HepG2 (cell line): Measurements from ENCODE around the gene THSD4. TPM values are rescaled to one million over a fixed set of nuclear protein-coding genes. Genes with fewer than 3 reads are reported as not detected.

Experiments used
- ATAC-seq: fragments of 200-7000 bp; cut with Tn5 transposase; 3 replicates; pipeline ENCODE4 v1.9.1; 2020; ENCODE audit warnings: mild to moderate bottlenecking, moderate library complexity
- BruUV-seq: library from RNA; stranded (reverse); fragments of 400-500 nt; replicated peaks from 2 replicates; lab custom pipeline; 2021; lab: Mats Ljungman, UMichigan
- CTCF ChIA-PET: fragments of 300-600 bp; formaldehyde crosslinking; extraction: SDS; loops from one replicate; lab custom pipeline; 2021; ENCODE audit warnings: low total read pairs, inconsistent platforms, low intra/inter-chr PET ratio; lab: Yijun Ruan, JAX
- POLR2A ChIA-PET: fragments of 350-600 bp; sonication (Branson Sonifier 250); formaldehyde crosslinking; loops from one replicate; lab custom pipeline; 2020; ENCODE audit warnings: antibody characterized with exemption, inconsistent platforms; lab: Yijun Ruan, JAX
- DNase-seq: peaks from one replicate; pipeline ENCODE4 v3.0.0-alpha.2; 2015; ENCODE audit warnings: low spot score
- FAIRE-seq: peaks from 3 replicates; lab custom pipeline; 2011; peaks lifted over from hg19 to GRCh38; lab: Jason Lieb, UNC
- H2AFZ ChIP-seq: one replicate; pipeline ENCODE4 v1.6.1; 2011; ENCODE audit warnings: low read length, inconsistent platforms
- H3K27ac ChIP-seq: fragments of 300-600 bp; 3 replicates; pipeline ENCODE4 v1.8.0; 2011; ENCODE audit warnings: mixed run types, mild to moderate bottlenecking, mixed read lengths, low read length, inconsistent platforms; ENCODE audit not compliant: insufficient read depth; ENCODE audit errors: extremely low read length
- H3K27me3 ChIP-seq, 2 experiments: fragments of 200-600 bp in 1 of 2; 2 replicates in 1 of 2; 3 replicates in 1 of 2; pipeline versions ENCODE4 v1.6.0 to v1.8.0; 2011; ENCODE audit warnings: low read length in 2 of 2, mild to moderate bottlenecking in 2 of 2, moderate library complexity in 2 of 2, inconsistent platforms in 1 of 2; ENCODE audit not compliant: insufficient read depth in 2 of 2, control insufficient read depth in 1 of 2
- H3K36me3 ChIP-seq, 2 experiments: fragments of 200-600 bp in 1 of 2; replicated peaks in 1 of 2; 2 replicates in 1 of 2; 3 replicates in 1 of 2; pipeline versions ENCODE4 v1.5.1 to v1.8.0; 2011; ENCODE audit warnings: low read length in 2 of 2, inconsistent platforms in 1 of 2; ENCODE audit not compliant: insufficient read depth in 2 of 2, control insufficient read depth in 1 of 2
- H3K4me1 ChIP-seq: 2 replicates; pipeline ENCODE4 v1.5.1; 2012; ENCODE audit warnings: low read length, inconsistent platforms; ENCODE audit not compliant: insufficient read depth
- H3K4me2 ChIP-seq: 2 replicates; pipeline ENCODE4 v1.6.0; 2011; ENCODE audit warnings: low read depth, low read length, inconsistent platforms
- H3K4me3 ChIP-seq, 3 experiments: fragments of 200-600 bp in 1 of 3; sonication (generic), shearing (Covaris generic) in 1 of 3; replicated peaks in 1 of 3; 2 replicates each; pipeline ENCODE4 v1.5.1; 2011 to 2016; ENCODE audit warnings: low read length in 3 of 3, inconsistent platforms in 2 of 3, low read depth in 2 of 3, mild to moderate bottlenecking in 2 of 3, control low read depth in 1 of 3, mixed read lengths in 1 of 3; ENCODE audit not compliant: insufficient read depth in 1 of 3
- H3K79me2 ChIP-seq: one replicate; pipeline ENCODE4 v1.6.1; 2011; ENCODE audit warnings: low read length, inconsistent platforms; ENCODE audit not compliant: insufficient read depth
- H3K9ac ChIP-seq: 2 replicates; pipeline ENCODE4 v1.6.0; 2011; ENCODE audit warnings: mild to moderate bottlenecking, low read depth, low read length, inconsistent platforms; ENCODE audit not compliant: insufficient read depth
- H3K9me3 ChIP-seq: 2 replicates; pipeline ENCODE4 v1.5.1; 2012; ENCODE audit warnings: mild to moderate bottlenecking, low read length
- H4K20me1 ChIP-seq: 2 replicates; pipeline ENCODE4 v1.6.0; 2011; ENCODE audit warnings: inconsistent platforms, mild to moderate bottlenecking, low read length, moderate library complexity; ENCODE audit not compliant: insufficient read depth
- ARHGAP35 ChIP-seq: sonication (generic); formaldehyde crosslinking; IDR thresholded peaks from 2 replicates; pipeline ENCODE4 v1.9.0; 2022; ENCODE audit warnings: mild to moderate bottlenecking, inconsistent platforms, moderate library complexity, missing genetic modification reagents, borderline replicate concordance
- ARID4A ChIP-seq: sonication (generic); formaldehyde crosslinking; IDR thresholded peaks from 2 replicates; pipeline ENCODE4 v1.5.0; 2020; ENCODE audit warnings: mild to moderate bottlenecking, missing genetic modification reagents, borderline replicate concordance
- ATF7 ChIP-seq, 2 experiments: fragments of 450-650 bp in 1 of 2; sonication (generic) in 1 of 2; formaldehyde crosslinking in 1 of 2; IDR thresholded peaks; 2 replicates each; pipeline versions ENCODE4 v1.4.0 to v1.6.1; 2016 to 2020; ENCODE audit warnings: antibody characterized with exemption in 1 of 2, mild to moderate bottlenecking in 1 of 2, missing genetic modification reagents in 1 of 2
- BATF2 ChIP-seq: sonication (generic); formaldehyde crosslinking; IDR thresholded peaks from 2 replicates; pipeline ENCODE4 v1.8.0; 2022; ENCODE audit warnings: mild to moderate bottlenecking, missing genetic modification reagents, moderate library complexity
- BRD4 ChIP-seq: sonication (generic); formaldehyde crosslinking; IDR thresholded peaks from 2 replicates; pipeline ENCODE4 v1.4.0; 2020; ENCODE audit warnings: missing genetic modification reagents
- HCFC1 ChIP-seq: fragments of 150-350 bp; IDR thresholded peaks from 2 replicates; pipeline ENCODE4 v1.6.1; 2014; ENCODE audit warnings: low read depth, low read length
- MAFK ChIP-seq, 2 experiments: IDR thresholded peaks in 1 of 2; conservative IDR thresholded peaks in 1 of 2; 2 replicates each; pipeline ENCODE4 v1.6.1; 2011; ENCODE audit warnings: improper control_type of control experiment in 2 of 2, low read length in 2 of 2
- PRMT3 ChIP-seq: sonication (generic); formaldehyde crosslinking; IDR thresholded peaks from 2 replicates; pipeline ENCODE4 v1.8.1; 2022; ENCODE audit warnings: low read depth, mild to moderate bottlenecking, moderate library complexity, missing genetic modification reagents, borderline replicate concordance
- ZFP36L1 ChIP-seq: sonication (generic); formaldehyde crosslinking; IDR thresholded peaks from 2 replicates; pipeline ENCODE4 v1.8.0; 2022; ENCODE audit warnings: mild to moderate bottlenecking, missing genetic modification reagents, moderate library complexity
- ZFP36L2 ChIP-seq: sonication (generic); formaldehyde crosslinking; IDR thresholded peaks from 2 replicates; pipeline ENCODE4 v1.4.0; 2020; ENCODE audit warnings: missing genetic modification reagents
- ZNF256 ChIP-seq: sonication (generic); formaldehyde crosslinking; conservative IDR thresholded peaks from 2 replicates; pipeline ENCODE4 v1.4.0; 2020; ENCODE audit warnings: missing genetic modification reagents
- ZNF772 ChIP-seq: sonication (generic); formaldehyde crosslinking; IDR thresholded peaks from 2 replicates; pipeline ENCODE4 v1.5.0; 2020; ENCODE audit warnings: mild to moderate bottlenecking, missing genetic modification reagents
- WGBS: methylation state at CpG from one replicate; pipeline ENCODE4 v1.1.6; 2017; ENCODE audit warnings: low lambda C conversion rate; 5-methylcytosine and 5-hydroxymethylcytosine counted together
- in situ Hi-C: cut with HindIII; loops from 2 replicates; pipeline ENCODE4 v1.10.0; 2017; ENCODE audit warnings: low pct_unique_long_range_greater_than_20kb; ENCODE audit not compliant: extremely low pct_ligation_motif_present
- intact Hi-C: fragments of 100-400 bp; cut with micrococcal nuclease; formaldehyde crosslinking; loops from one replicate; pipeline ENCODE4 v1.10.0; 2022; ENCODE audit not compliant: unreplicated experiment
- polyA plus RNA-seq, 8 experiments: library from polyadenylated mRNA; depleted of rRNA in 3 of 8; stranded (reverse) in 7 of 8; unstranded in 1 of 8; fragments of >200 nt; fragmentation: Illumina TruSeq in 4 of 8; extraction: Trizol in 4 of 8; gene quantifications; 2 replicates each; pipeline versions ENCODE4 v1.2.1 to v1.2.3, GENCODE V29; 2011 to 2016; ENCODE audit warnings: low read depth in 4 of 8, missing spikeins in 1 of 8, mixed read lengths in 1 of 8; ENCODE audit not compliant: insufficient read depth in 1 of 8
- total RNA-seq, 5 experiments: library from RNA; depleted of rRNA; stranded (reverse); fragments of >200 nt; fragmentation: Illumina TruSeq; extraction: Trizol; gene quantifications; 2 replicates each; pipeline ENCODE4 v1.2.3, GENCODE V29; 2016; ENCODE audit warnings: low read depth in 1 of 5

The THSD4 gene
- total and polyA plus RNA-seq, 2 of the 13 experiments (the other 11 are each of a cell fraction or from before 2014, with no cell fraction given), result 0.07 to 0.21 TPM

- intact Hi-C loops (no loop called here), in situ Hi-C loops (no loop called here)
- ATAC-seq (no peak), FAIRE-seq (no peak), DNase-seq (no peak)
- H3K4me3 ChIP-seq, result no peak overlapping the region
- TF ChIP-seq BRD4 (CRISPR knock-in tag) (no peak), ZFP36L1 (CRISPR knock-in tag) (no peak), ATF7 (IDR thresholded peaks at IDR 0.05) (no peak), ATF7 (CRISPR knock-in tag; IDR thresholded peaks at IDR 0.05) (no peak), MAFK (conservative IDR thresholded peaks at IDR 0.05 in 1 of 2, IDR thresholded peaks at IDR 0.05 in 1 of 2; ENCODE audit: low read length in 2 of 2) (no peak), ZNF772 (CRISPR knock-in tag) (no peak), ARHGAP35 (CRISPR knock-in tag) (no peak), BATF2 (no peak), HCFC1 (no peak), PRMT3 (no peak), ZNF256 (CRISPR knock-in tag) (no peak), ZFP36L2 (CRISPR knock-in tag) (no peak), ARID4A (CRISPR knock-in tag) (no peak)
- no peaks in the 10 kb centered on the region for H3K36me3 ChIP-seq
- no peaks in the 10 kb centered on the region for H3K79me2 ChIP-seq
- no peak overlapping the region for H3K9ac ChIP-seq
- no peaks in the 10 kb centered on the region for H3K9me3 ChIP-seq
- H3K27ac ChIP-seq, result no peak overlapping the region
- no peak overlapping the region for H2AFZ ChIP-seq
- ChIA-PET CTCF (no interaction called here), POLR2A (no interaction called here)
- no peak overlapping the region for H3K4me2 ChIP-seq
- 6% methylated on average over 7 of the region's 8 CpGs for WGBS
- H3K27me3 ChIP-seq, result no peaks in the 10 kb centered on the region; a peak in 1 of 5 replicates
- no peaks in the 10 kb centered on the region for H4K20me1 ChIP-seq
- no peaks in the 10 kb centered on the region for H3K4me1 ChIP-seq
- no TSS peak for BruUV-seq
Observed at GRCh38 chr15:71312194-71312708, 197.0 kb downstream of the THSD4 start.
